H9 (cell line): ENCODE measurements around the gene DIS3L2. TPM values are rescaled to one million over a fixed set of nuclear protein-coding genes. Genes with fewer than 3 reads are reported as not detected.

Experiments used
- DNase-seq: peaks from one replicate; pipeline ENCODE4 v3.0.0-alpha.2; 2017
- H2AFZ ChIP-seq: one replicate; pipeline ENCODE4 v1.6.1; 2013; ENCODE audit warnings: mild to moderate bottlenecking, low read length, control low read depth, moderate library complexity
- H2AK5ac ChIP-seq: 2 replicates; pipeline ENCODE4 v1.6.1; 2013; ENCODE audit warnings: low read length, control low read depth, mixed read lengths; ENCODE audit not compliant: insufficient read length
- H2BK120ac ChIP-seq: one replicate; pipeline ENCODE4 v1.6.1; 2013; ENCODE audit warnings: low read depth, mild to moderate bottlenecking, low read length, control low read depth, inconsistent platforms; ENCODE audit not compliant: poor library complexity, severe bottlenecking
- H2BK12ac ChIP-seq: 2 replicates; pipeline ENCODE4 v1.6.1; 2013; ENCODE audit warnings: low read length, control low read depth, mixed read lengths, low read depth; ENCODE audit not compliant: insufficient read length
- H2BK15ac ChIP-seq: 2 replicates; pipeline ENCODE4 v1.6.1; 2013; ENCODE audit warnings: low read depth, low read length, control low read depth
- H2BK20ac ChIP-seq: one replicate; pipeline ENCODE4 v1.6.1; 2013; ENCODE audit warnings: low read depth, mild to moderate bottlenecking, low read length, control low read depth, inconsistent platforms; ENCODE audit not compliant: poor library complexity, severe bottlenecking
- H2BK5ac ChIP-seq: 2 replicates; pipeline ENCODE4 v1.6.1; 2013; ENCODE audit warnings: low read length, control low read depth, mixed read lengths; ENCODE audit not compliant: insufficient read length
- H3K14ac ChIP-seq: 2 replicates; pipeline ENCODE4 v1.6.1; 2013; ENCODE audit warnings: low read length, control low read depth; ENCODE audit not compliant: insufficient read depth
- H3K18ac ChIP-seq: 2 replicates; pipeline ENCODE4 v1.6.1; 2013; ENCODE audit warnings: low read depth, mild to moderate bottlenecking, mixed read lengths, low read length, control low read depth; ENCODE audit not compliant: insufficient read length
- H3K23ac ChIP-seq: 2 replicates; pipeline ENCODE4 v1.6.1; 2013; ENCODE audit warnings: low read length, control low read depth, mixed read lengths, low read depth; ENCODE audit not compliant: insufficient read length
- H3K23me2 ChIP-seq: 2 replicates; pipeline ENCODE4 v1.6.1; 2013; ENCODE audit warnings: low read depth, mild to moderate bottlenecking, mixed read lengths, low read length, control low read depth; ENCODE audit not compliant: insufficient read length, poor library complexity, severe bottlenecking
- H3K27ac ChIP-seq: 2 replicates; pipeline ENCODE4 v1.5.1; 2013; ENCODE audit warnings: low read length, control low read depth, mixed read lengths, low read depth; ENCODE audit not compliant: insufficient read length
- H3K27me3 ChIP-seq: 2 replicates; pipeline ENCODE4 v1.6.1; 2013; ENCODE audit warnings: low read length, control low read depth, inconsistent platforms; ENCODE audit not compliant: insufficient read depth
- H3K4ac ChIP-seq: 2 replicates; pipeline ENCODE4 v1.6.1; 2013; ENCODE audit warnings: low read depth, mild to moderate bottlenecking, control low read depth, inconsistent platforms, low read length, moderate library complexity
- H3K4me1 ChIP-seq: 2 replicates; pipeline ENCODE4 v1.6.1; 2013; ENCODE audit warnings: low read length, control low read depth, inconsistent platforms; ENCODE audit not compliant: insufficient read depth
- H3K4me2 ChIP-seq: 2 replicates; pipeline ENCODE4 v1.6.1; 2013; ENCODE audit warnings: low read length, control low read depth, mixed read lengths; ENCODE audit not compliant: insufficient read length, insufficient read depth
- H3K56ac ChIP-seq: 2 replicates; pipeline ENCODE4 v1.6.1; 2013; ENCODE audit warnings: low read depth, mild to moderate bottlenecking, mixed read lengths, low read length, control low read depth; ENCODE audit not compliant: insufficient read length
- H3K79me1 ChIP-seq: 2 replicates; pipeline ENCODE4 v1.6.1; 2013; ENCODE audit warnings: low read depth, mild to moderate bottlenecking, moderate library complexity, low read length, control low read depth, inconsistent platforms; ENCODE audit not compliant: insufficient read depth, poor library complexity, severe bottlenecking
- H3K79me2 ChIP-seq: 2 replicates; pipeline ENCODE4 v1.6.1; 2013; ENCODE audit warnings: low read length, control low read depth, inconsistent platforms; ENCODE audit not compliant: insufficient read depth
- H3K9ac ChIP-seq: 2 replicates; pipeline ENCODE4 v1.6.1; 2013; ENCODE audit warnings: low read length, control low read depth, mixed read lengths; ENCODE audit not compliant: insufficient read length; ENCODE audit errors: extremely low read depth
- H3K9me3 ChIP-seq: one replicate; pipeline ENCODE4 v1.6.1; 2013; ENCODE audit warnings: low read depth, low read length, inconsistent platforms; ENCODE audit not compliant: control insufficient read depth
- H3T11ph ChIP-seq: one replicate; pipeline ENCODE4 v1.6.1; 2013; ENCODE audit warnings: mild to moderate bottlenecking, low read length, control low read depth, inconsistent platforms
- H4K20me1 ChIP-seq: one replicate; pipeline ENCODE4 v1.6.1; 2013; ENCODE audit not compliant: control insufficient read depth, insufficient read length, insufficient read depth
- H4K5ac ChIP-seq: 2 replicates; pipeline ENCODE4 v1.6.1; 2013; ENCODE audit warnings: low read depth, mild to moderate bottlenecking, mixed read lengths, low read length, control low read depth; ENCODE audit not compliant: insufficient read length
- H4K8ac ChIP-seq: replicated peaks from 2 replicates; pipeline ENCODE4 v1.6.1; 2013; ENCODE audit warnings: low read length, control low read depth, mixed read lengths, low read depth; ENCODE audit not compliant: insufficient read length
- H4K91ac ChIP-seq: 2 replicates; pipeline ENCODE4 v1.6.1; 2013; ENCODE audit warnings: low read depth, mild to moderate bottlenecking, moderate library complexity, mixed read lengths, low read length, control low read depth; ENCODE audit not compliant: insufficient read length
- H3K27ac Mint-ChIP-seq, 3 experiments: 2 replicates in 2 of 3; 3 replicates in 1 of 3; pipeline ENCODE4 v1.8.0; 2020 to 2021; ENCODE audit warnings: mixed read lengths in 3 of 3, mild to moderate bottlenecking in 1 of 3, moderate library complexity in 1 of 3
- H3K27me3 Mint-ChIP-seq: 2 replicates; pipeline ENCODE4 v1.8.0; 2021; ENCODE audit warnings: low read depth, mild to moderate bottlenecking, moderate library complexity, mixed read lengths
- H3K36me3 Mint-ChIP-seq, 3 experiments: 2 replicates in 2 of 3; 3 replicates in 1 of 3; pipeline ENCODE4 v1.8.0; 2020 to 2021; ENCODE audit warnings: low read depth in 3 of 3, mixed read lengths in 3 of 3; ENCODE audit not compliant: insufficient read depth in 1 of 3
- H3K4me1 Mint-ChIP-seq, 2 experiments: 2 replicates each; pipeline ENCODE4 v1.8.0; 2020; ENCODE audit warnings: mixed read lengths in 2 of 2
- H3K4me3 Mint-ChIP-seq, 2 experiments: 2 replicates in 1 of 2; 3 replicates in 1 of 2; pipeline ENCODE4 v1.8.0; 2020 to 2021; ENCODE audit warnings: mild to moderate bottlenecking in 2 of 2, mixed read lengths in 2 of 2, moderate library complexity in 1 of 2
- H3K9me3 Mint-ChIP-seq, 2 experiments: 2 replicates in 1 of 2; 3 replicates in 1 of 2; pipeline ENCODE4 v1.8.0; 2020; ENCODE audit warnings: mild to moderate bottlenecking in 2 of 2, mixed read lengths in 2 of 2, moderate library complexity in 1 of 2
- CTCF ChIP-seq: fragments of 200-600 bp; sonication (generic); conservative IDR thresholded peaks from 3 replicates; pipeline ENCODE4 v1.8.0; 2021; ENCODE audit warnings: antibody characterized with exemption, mild to moderate bottlenecking
- WGBS: extraction: QIAGEN DNeasy Blood & Tissue Kit; methylation state at CpG from one replicate; pipeline ENCODE4 v1.1.7; 2013; ENCODE audit warnings: missing lambda C conversion rate, low lambda C conversion rate, mixed read lengths; ENCODE audit not compliant: insufficient read length; ENCODE audit errors: extremely low coverage; 5-methylcytosine and 5-hydroxymethylcytosine counted together
- total RNA-seq: library from RNA; stranded (reverse); gene quantifications from 2 replicates; pipeline ENCODE4 v1.2.1, GENCODE V29; 2021

Gene DIS3L2
- total RNA-seq, 1 experiment from 2014 or later, result 28.1 TPM

GRCh38 chr2:232225429-232225828 is 263.9 kb downstream of the DIS3L2 start:
- H4K91ac ChIP-seq, result no peak overlapping the region
- H2BK20ac ChIP-seq, result no peak overlapping the region
- no peaks in the 10 kb centered on the region for H3K79me2 ChIP-seq
- no peak overlapping the region for H2BK120ac ChIP-seq
- no peak overlapping the region for H3T11ph ChIP-seq
- no CpG with 5 or more reads among the region's 2 CpGs for WGBS
- no peak overlapping the region for H2AFZ ChIP-seq
- H3K27ac ChIP-seq, result no peak overlapping the region
- no peaks in the 10 kb centered on the region for H3K9me3 ChIP-seq
- no peak overlapping the region for H3K56ac ChIP-seq
- no peak overlapping the region for H2BK12ac ChIP-seq
- no peak overlapping the region for H2BK15ac ChIP-seq
- no peak overlapping the region for H4K5ac ChIP-seq
- Mint-ChIP-seq H3K27me3 (no peaks in the 10 kb centered on the region), H3K9me3 (no peaks in the 10 kb centered on the region), H3K4me3 (no peak overlapping the region), H3K36me3 (no peaks in the 10 kb centered on the region; a peak in 1 of 7 replicates), H3K27ac (no peak overlapping the region), H3K4me1 (peaks cover under 1 to 11% of the 10 kb centered on the region in 2 experiments)
- H3K4me1 ChIP-seq, result no peaks in the 10 kb centered on the region
- no peak overlapping the region for H2BK5ac ChIP-seq
- no peak for DNase-seq
- no peaks in the 10 kb centered on the region for H4K20me1 ChIP-seq
- no peak overlapping the region for H3K18ac ChIP-seq
- no peak overlapping the region for H2AK5ac ChIP-seq
- H3K14ac ChIP-seq, result no peak overlapping the region
- H3K9ac ChIP-seq, result no peak overlapping the region
- H3K23ac ChIP-seq, result no peak overlapping the region
- TF ChIP-seq CTCF, result no peak
- H3K4ac ChIP-seq, result no peak overlapping the region
- H3K27me3 ChIP-seq, result no peaks in the 10 kb centered on the region
- H3K23me2 ChIP-seq, result no peaks in the 10 kb centered on the region
- no peaks in the 10 kb centered on the region for H3K79me1 ChIP-seq
- H3K4me2 ChIP-seq, result no peak overlapping the region
- H4K8ac ChIP-seq, result no peak overlapping the region
